Measurements from ENCODE around the gene TMEM178B.

The TMEM178B gene

DNA sequence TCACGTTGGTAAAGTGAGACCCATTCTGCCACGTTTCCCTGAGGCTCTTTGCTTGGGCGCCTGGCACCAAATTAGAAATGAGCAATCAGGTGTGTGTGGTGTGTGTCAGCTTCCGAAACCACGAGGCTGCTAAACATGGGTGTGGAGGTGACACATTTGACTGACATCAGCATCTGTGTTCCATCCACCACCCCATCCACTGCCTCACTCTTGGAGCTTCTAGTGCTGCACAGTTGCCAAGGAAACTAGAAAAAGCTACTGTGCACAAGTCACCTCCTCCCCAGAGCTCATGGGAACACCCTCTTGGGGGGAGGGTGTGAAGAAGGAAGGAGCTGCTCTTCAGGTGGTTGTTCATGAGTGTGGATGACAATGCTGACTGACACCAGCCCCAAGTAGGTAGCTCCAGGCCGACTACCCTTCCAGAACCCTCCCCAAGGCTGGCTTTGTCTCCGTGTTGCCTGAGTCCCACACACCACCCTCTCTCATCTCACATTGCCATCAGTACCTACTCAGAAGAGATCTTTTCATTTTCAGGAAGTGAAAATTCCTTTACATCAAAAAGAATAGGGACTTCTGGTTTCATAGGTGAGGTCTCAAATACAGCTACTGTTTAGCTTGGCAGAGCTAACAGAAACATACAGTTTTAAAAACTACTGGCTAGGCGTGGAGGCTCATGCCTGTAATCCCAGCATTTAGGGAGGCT, 152.2 kb downstream of the TMEM178B start:
- no peak for DNase-seq

- no peak for DNase-seq
Observed at GRCh38 chr7:141227454-141227853, 153.6 kb downstream of the TMEM178B start.

GRCh38 chr7:141228482-141228881, 154.6 kb downstream of the TMEM178B start:
- DNase-seq = no peak

GRCh38 chr7:141231018-141231792, 157.3 kb downstream of the TMEM178B start:
- no peak for DNase-seq

- no peak for DNase-seq
Observed at GRCh38 chr7:141232286-141233051, 158.6 kb downstream of the TMEM178B start.

DNA sequence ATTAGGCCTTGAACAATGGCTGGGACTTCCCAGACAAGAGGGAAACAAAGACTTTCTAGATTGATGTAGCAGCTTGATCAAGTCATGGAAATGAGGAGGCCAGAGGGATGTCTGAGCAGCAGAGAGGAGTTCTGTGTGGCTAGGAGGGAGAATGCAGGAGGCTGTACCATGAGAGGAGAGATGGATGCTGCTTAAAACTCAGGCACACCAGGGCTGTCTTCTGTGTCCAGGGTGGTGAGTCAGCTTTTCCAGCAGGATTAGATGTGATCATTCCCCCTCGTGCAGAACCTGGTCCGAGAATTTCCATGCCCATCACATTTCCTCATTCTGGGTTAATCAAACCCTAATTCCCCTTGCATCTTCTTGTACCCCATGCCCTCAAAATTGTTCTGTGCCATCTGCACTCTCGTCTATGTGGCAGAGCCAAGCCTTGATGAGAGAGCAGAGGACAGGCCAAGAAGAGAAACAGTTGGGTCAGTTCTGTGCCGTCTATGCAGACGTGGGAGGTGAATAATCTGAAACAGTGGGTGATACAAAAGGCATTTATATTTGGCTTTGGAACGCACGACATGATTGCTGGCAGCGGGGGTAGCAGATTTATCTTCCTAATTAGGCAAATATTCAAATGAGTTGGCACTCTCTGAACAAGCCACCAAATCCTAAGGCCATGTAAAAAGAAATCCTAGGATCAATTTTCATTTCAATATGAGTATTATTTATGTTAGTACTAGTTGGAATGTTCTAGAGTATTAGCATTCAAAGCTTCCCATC, 160.7 kb downstream of the TMEM178B start:
- no peak for DNase-seq

DNA sequence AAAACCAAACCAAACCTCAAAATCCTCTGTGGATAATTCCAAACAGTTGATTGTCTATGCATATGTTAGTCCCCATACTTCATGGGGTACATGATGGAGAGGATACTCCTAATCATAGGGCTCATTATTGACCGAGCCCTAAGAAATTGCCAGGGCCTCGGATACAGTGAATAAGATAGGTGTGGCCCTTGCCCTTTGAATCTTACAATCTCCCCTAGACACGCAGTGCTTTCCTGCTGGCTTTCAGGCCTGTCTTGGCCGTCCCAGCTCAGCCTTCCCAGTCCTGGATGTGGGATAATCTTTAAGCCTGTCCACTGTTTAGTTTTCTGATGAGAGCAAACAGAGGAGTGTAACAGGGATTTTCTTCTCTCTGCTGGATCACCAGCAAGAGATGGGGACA, 161.8 kb downstream of the TMEM178B start:
- no peak for DNase-seq

DNA sequence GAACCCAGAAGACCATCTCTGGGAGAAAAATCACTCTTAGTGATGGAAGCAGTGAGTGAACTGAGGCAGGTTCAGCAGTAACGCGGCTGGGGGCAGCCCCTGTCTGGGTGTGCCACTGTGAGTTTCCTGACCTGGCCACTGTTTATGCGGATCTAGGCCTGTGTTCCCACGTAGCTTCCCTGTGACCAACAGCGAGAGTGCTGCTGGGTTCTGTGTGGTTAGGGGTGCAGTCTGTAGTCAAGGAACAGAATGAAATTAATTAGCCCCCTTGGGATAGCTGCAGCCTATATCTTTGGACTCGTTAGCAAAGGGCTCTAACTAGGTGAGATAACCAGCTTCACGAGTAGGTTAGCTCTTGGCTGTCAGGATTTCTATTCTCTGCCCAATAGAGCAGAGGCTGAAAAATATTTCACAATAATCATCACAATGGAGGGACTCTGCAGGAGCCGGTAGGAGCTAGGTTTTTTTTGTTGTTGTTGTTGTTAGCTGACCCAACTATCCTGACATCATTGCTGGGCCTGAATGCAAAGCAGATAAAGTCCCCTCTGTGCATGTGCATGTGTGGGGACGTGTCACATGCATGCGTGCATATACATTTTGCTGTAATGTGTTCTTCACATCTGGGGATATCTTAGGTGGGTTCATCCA, 164.9 kb downstream of the TMEM178B start:
- DNase-seq = no peak

DNA sequence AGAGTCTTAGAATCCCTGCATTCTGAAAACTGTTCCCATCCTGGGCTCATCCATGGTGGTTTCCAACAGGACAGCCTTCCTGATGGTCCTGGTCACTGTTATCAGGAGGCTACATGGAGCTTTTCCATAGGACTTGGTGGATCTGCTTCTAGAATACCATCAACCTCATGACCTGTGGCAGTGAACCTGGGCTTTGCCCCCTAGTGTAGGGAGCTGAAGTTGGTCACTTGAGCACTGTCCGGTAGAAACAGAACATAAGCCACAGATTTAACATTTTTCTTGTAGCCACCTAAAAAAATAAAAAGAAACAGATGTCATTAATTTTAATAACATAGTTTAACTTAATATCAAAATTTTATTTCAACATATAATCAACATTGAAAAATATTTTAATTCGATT, 165.8 kb downstream of the TMEM178B start:
- DNase-seq = no peak

GRCh38 chr7:141242568-141242967, 168.7 kb downstream of the TMEM178B start:
- no peak for DNase-seq

GRCh38 chr7:141243368-141243767, 169.5 kb downstream of the TMEM178B start:
- no peak for DNase-seq

DNA sequence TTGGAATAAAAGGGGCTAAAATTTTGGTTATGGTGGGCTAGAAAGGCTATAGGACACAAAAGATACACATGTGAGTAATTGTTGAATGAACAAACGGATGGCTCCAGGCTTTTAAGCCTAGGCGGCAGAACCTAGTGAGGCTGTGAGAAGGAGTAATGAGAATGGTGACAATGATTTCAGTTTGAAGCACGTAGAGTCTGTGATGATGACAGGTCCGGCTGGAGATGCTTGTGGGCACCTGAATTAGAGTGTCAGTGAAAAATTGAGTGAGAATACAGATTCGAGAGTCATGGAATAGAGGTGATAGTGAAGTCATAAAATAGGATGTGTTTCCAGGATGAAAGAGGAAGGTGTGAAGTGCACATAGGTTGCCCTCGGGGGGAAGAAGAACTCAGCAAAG, 170.6 kb downstream of the TMEM178B start:
- no peak for DNase-seq

GRCh38 chr7:141246426-141246825, 172.6 kb downstream of the TMEM178B start:
- DNase-seq = no peak

- no peak for DNase-seq
Observed at GRCh38 chr7:141251180-141251579, 177.3 kb downstream of the TMEM178B start.

- DNase-seq = no peak
Observed at GRCh38 chr7:141251957-141252356, 178.1 kb downstream of the TMEM178B start.

DNA sequence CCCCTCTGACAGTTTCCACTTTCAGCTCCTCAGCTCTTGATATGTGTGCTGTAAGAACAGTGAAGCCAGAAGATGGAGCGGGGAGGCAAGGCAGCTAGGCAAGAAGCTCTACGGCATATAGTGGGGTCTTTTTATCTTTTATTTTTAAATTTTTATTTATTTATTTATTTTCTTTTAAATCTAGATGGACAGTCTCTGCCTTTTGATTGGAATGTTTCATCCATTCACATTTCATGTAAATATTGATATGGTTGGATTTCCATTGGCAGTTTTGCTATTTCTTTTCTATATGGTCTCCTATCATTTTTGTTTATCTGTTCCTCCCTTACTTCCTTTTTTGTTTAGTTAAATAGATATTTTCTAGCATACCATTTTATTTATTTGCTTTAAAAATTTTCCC, 183.7 kb downstream of the TMEM178B start:
- no peak for DNase-seq

DNA sequence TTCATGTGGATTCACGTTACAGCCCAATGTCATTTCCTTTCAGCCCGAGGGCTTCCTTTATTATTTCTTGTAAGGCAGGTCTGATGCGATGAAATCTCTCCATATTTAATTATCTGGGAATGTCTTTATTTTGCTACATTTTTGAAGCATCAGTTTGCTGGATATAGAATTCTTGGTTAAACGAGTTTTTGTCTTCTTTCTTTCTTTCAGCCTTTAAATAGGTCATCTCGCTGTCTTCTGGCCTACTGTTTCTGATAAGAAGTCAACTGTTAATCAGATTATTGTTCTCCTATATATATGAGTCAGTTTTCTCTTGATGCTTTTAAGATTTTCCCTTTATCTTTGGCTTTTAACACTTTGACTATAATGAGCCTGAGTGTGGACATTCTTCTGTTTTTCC, 184.7 kb downstream of the TMEM178B start:
- DNase-seq = no peak

- no peak for DNase-seq
Observed at GRCh38 chr7:141262101-141263090, 188.5 kb downstream of the TMEM178B start.

DNA sequence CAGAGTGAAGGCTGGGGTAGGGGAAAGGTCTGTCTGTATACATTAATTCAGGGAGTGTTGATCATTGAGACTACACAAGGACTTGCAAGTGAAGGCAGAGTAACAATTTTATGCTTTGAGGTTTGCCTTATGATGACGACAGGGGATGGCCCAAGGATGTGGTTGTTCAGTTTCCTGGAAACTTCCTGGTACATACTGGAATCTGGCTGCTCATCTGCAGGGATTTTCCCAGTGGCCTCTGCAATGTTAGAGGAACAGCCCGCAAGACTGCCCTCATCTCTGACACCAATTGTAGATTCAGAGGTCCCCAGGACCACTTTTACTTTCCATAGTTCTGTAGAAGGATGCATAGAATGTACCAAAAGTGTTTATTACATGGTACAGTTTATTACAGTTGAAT, 189.6 kb downstream of the TMEM178B start:
- no peak for DNase-seq

DNA sequence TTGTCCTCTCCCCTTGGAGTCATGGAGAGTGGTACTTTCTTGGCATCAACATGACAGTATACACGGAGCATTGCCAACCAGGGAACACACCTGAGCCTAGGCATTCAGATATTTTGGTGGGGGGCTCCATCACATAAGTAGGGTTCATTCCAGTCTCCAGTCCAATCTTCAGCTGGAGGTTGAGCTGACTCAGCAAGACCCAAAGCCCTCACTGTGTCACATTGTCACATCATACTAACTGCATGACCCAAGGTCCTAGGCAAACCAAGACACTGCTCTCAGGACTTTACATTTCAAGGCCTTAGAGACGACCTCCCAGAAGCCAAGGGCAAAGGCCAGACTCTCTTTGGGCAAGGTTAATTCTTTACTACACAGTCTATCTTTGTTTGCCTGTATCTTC, 190.1 kb downstream of the TMEM178B start:
- DNase-seq = no peak

DNA sequence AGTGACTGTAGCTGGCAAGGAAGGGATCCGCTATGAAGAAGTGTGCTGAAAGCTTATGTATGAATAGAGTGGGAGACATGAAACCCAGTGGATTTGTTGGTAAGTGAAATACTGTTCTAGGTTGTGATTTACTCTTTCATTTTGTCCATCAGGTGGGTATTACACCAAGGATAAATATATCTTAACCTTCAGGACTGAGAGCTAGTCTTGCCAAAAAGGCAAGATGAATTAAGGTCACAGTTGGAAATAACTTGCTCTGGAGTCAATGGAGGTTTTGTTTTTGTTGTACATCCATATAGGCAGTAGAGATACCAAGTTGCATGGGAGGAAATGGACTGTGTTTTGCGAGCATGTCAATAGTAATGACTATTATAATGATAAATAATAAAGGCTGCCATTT, 190.6 kb downstream of the TMEM178B start:
- DNase-seq = no peak
